HG03108 (cell line): ENCODE data around the gene KLK3.

Experiments used
- ATAC-seq: cut with Tn5 transposase; IDR thresholded peaks from one replicate; pipeline ENCODE4 v1.9.1; 2021; ENCODE audit warnings: moderate library complexity; ENCODE audit not compliant: unreplicated experiment

KLK3 gene

DNA sequence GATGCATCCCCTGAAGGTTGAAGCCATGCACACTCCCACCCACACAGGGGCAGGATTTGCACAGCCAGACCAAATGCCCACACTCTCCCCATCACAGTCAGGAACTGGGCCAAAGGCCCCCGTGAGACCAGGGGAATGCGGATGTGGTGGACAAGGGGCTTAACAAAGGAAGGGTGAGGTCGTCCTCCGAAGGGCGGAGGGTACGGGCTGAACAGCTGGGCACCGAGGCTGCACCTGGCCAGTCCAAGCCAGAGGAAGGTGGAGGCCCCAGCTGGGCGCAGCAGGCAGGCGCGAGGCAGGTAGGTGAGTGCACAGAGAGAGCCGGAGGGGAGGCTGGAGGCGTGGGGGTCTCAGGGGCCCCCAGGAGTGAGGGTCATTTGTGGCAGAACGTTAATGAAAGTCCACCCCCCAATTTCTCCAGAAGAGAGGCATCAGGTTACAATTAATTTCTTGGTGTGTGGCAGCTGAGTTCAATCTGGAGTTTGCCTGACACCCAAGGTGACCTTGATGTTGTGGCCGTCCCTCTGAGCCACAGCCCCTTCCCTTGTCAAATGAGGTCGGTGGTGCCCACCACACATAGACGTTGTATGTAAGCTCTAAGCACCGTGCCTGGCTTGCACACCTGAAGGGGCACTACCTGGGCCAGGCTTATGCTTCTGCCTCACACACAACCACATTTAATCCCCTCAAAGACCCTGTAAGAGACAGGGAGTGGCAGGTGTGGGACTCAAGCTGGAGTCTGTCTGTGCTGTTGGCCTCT lies 24.3 kb upstream of the KLK3 start:
- ATAC-seq = no peak

DNA sequence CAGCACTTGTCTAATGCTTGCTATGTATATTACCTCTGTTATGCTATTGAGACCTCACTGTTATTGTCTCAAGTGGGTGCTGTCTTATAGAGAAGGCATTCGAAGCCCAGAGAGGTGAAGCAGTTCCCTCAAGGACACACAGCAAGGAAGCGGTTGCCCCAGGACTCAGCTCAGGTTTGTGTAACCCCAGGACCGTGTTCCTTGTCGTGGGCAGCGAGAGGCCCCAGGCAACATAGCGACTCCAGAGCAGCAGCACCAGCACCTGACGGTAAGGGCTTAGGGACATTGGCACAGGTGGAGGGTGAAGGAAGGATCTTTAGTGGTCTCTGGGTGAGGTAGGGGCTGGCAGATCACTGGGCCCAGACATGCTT lies 23.7 kb upstream of the KLK3 start:
- no peak for ATAC-seq

- ATAC-seq = no peak
Observed at GRCh38 chr19:50832666-50833065, 22.0 kb upstream of the KLK3 start.

DNA sequence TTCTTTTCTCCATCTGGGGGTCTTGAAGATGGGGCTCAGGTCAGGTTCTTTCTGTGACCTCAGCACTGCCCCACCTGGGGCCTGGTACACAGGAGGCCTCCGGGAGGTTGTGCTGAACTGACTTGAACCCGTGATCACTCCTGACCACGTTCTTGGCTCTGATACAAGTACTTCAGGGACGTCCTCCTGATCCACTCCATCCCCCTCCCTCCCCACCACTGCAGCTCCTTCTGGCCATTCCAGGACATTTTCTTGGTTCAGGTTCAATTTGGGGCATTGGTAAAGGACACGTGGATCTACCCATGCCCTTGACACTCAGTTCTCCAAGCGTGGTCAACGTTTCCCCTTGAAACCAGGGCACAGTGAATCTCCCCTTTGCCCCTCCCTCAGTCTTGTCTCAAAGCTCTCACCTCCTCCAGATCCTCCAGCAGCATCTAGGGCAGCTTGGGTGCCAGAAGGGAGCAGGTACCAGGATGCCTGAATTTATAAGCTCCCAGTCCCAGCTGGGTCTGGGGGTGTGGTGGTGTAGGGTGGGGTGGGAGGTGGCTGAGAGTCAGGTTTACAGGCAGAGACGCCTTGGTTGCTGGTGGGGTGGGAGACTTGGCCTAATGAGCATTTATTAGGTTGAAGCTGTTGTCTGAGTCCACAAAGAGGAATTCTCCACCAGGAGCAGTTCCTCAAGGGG lies 21.5 kb upstream of the KLK3 start, which contains the start of gene KLK15:
Gene KLK15, minus strand, starts transcription at position 458 of the 685 bp plus-strand sequence. CDS start 2,082 bp downstream, outside the sequence.
- ATAC-seq = no peak

- ATAC-seq = no peak
Observed at GRCh38 chr19:50833802-50834167, 20.9 kb upstream of the KLK3 start.

DNA sequence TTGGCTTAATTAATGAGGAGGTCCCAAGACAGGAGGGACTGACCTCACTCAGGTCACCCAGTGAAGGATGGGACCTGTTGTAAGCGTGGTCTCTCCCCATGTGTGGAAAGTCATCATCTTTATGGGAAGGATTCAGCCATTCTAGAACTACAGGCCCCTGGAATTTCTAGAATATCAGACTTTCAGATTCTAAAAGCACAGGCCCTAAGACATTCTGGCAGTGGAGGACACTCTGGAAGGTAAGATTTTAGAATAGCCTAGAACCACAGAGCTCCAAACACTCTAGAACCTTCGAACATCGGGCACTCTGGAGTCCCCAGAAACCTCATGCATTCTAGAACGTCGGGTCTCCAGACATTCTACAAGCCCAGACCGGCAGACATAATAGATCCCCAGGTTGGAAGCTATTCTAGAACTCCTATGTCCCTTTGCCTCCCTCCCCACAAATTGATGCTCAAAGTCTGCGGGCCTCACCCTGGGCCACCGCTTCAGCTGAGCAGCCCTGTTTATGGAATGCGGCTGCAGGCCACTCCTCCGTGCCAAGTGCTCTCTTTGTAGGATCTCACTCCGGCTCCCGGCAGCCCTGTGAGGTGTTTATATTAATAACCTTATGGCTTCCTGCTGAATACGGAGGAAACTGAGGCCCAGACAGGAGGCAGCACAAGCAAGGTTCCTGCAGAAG lies 19.5 kb upstream of the KLK3 start:
- ATAC-seq = no peak

DNA sequence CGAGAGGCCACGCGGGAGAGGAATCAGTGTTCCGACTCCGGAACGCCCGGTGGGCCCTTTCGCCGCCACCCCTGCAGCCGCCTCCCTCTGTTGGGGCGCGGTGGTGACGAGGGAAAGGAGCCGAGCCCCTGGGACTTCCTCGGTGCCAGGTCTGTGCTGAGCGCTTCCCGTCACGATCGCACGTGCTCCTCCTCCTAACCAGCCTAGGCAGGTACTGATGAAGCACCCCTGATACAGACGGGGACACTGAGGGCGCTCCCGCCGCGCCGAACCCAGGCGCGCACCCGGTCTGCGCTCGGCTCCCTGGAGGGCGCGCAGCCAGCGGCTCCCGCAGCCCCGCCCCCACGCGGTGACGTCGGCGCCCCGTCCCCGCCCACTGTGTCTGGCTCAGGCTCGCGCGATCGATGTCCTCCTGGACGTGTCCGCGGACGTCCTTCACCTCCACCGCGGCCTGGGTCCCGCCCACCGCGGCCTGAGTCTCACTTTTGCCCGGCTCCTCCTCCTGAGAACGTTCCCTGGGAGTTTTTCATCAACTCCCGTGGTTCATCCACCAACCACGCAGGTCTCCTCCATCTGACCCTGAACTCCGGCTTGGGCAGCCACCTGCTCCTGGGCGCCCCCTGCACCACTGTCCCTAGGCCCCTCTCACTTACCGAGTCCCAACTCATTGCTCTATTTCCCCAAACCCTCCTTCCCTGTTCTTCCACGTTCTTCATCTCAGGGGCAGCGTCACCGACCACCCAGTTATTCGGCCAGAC lies 18.8 kb upstream of the KLK3 start:
- ATAC-seq = peak; percentile 72

DNA sequence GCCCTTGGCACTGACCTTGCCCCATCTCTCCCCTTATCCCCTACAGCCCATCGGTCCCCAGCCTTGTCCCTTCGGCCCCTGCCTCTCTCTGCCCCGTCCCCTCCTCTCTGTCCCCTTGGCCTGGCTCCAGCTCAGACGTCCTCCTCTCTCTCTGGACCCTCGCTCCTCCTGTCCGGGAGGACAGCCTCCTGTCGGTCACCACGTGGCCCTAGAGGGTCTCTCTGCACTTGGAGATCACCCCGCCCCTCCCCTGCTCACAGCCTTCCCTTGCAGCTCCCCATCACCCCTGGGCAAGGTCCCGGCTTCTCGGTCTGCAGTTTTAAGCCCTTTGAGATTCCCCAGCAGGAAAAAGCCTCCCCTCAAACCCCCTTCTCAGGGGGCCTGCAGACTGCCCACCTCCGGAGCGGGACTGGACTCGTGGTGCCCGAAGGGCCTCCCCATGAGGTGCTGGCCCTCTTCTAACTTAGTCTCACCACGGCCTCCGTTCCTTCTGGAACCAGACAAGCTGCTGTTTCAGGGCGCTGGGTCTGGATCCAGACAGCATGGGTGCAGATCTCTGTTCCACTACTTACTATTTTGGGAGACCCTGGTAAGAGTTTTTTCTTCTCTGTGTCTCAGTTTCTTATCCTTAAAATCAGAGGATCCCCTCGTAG lies 18.0 kb upstream of the KLK3 start:
- no peak for ATAC-seq

DNA sequence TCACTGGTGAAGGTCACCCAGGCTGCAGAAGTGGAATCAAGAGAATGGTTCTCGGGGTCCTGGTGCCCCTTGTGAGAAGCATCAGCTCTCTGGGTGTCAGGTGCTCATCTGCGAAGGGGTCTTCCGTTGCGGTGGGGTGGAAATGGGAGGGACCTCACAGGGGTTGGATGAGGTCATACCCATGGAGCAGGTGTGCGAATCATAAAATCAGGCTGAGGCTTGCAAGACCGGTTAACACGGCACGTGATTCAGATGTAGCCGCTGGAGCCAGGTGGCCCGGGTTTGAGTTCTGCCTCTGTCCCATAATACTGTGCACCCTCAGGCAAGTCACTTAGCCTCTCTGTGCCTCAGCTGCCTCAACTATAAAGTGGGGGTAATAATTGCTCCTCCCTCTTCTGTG lies 17.4 kb upstream of the KLK3 start:
- no peak for ATAC-seq

GRCh38 chr19:50838239-50838638 lies 16.5 kb upstream of the KLK3 start:
- no peak for ATAC-seq

- no peak for ATAC-seq
Observed at GRCh38 chr19:50839712-50840655, 14.7 kb upstream of the KLK3 start.

- no peak for ATAC-seq
Observed at GRCh38 chr19:50842130-50842529, 12.6 kb upstream of the KLK3 start.

DNA sequence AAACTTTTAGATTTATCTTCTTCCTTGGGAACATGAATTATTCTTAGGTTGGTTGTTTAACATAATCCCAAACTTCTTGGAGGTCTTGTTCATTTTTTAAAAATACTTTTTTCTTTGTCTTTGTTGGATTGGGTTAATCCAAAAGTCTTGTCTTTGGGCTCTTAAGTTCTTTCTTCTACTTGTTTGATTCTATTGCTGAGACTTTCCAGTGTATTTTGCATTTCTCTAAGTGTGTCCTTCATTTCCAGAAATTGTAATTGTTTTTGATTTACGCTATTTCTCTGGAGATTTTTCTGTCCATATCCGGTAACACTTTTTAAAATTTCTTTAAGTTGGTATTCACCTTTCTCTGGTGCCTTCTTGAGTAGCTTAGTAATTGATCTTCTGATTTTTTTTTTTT lies 11.5 kb upstream of the KLK3 start:
- no peak for ATAC-seq

GRCh38 chr19:50843701-50844221 lies 11.0 kb upstream of the KLK3 start:
- ATAC-seq = no peak

DNA sequence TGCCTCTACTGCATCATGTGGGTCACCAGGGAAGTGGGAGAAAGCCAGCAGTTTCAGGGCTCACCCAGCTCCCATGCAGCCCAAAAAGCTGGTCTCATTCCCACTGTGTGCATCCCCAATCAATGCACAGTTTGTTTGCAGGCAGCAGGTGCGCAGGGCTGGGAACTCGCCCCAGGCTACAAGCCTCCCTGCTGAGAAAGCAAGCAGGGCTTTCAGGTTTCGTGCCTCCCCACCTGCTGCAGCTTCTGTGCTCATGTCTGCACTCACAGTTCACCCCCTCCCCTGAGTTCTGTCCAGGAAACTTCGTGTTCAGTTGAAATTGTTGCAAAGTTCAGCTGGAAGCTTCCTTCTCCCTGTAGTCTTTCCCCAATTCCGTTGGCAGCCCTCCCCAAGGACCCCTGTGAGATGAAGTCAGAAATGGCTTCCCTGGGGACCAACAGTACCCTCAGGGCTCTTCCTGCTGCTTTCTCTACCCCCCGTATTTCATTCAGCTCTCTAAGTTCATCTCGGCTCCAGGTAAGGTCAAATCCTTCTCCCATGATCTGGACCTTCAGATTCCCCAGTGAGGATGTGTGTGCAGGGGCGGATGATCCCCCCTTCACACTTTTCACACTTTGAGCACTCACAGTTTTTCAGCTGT lies 10.3 kb upstream of the KLK3 start:
- ATAC-seq = no peak

DNA sequence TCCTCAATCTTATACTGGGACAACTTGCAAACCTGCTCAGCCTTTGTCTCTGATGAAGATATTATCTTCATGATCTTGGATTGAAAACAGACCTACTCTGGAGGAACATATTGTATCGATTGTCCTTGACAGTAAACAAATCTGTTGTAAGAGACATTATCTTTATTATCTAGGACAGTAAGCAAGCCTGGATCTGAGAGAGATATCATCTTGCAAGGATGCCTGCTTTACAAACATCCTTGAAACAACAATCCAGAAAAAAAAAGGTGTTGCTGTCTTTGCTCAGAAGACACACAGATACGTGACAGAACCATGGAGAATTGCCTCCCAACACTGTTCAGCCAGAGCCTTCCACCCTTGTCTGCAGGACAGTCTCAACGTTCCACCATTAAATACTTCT lies 4.0 kb upstream of the KLK3 start:
- no peak for ATAC-seq

DNA sequence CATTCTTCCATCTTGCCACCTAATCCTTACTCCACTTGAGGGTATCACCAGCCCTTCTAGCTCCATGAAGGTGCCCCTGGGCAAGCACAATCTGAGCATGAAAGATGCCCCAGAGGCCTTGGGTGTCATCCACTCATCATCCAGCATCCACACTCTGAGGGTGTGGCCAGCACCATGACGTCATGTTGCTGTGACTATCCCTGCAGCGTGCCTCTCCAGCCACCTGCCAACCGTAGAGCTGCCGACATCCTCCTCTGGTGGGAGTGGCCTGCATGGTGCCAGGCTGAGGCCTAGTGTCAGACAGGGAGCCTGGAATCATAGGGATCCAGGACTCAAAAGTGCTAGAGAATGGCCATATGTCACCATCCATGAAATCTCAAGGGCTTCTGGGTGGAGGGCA lies 3.1 kb upstream of the KLK3 start:
- no peak for ATAC-seq

DNA sequence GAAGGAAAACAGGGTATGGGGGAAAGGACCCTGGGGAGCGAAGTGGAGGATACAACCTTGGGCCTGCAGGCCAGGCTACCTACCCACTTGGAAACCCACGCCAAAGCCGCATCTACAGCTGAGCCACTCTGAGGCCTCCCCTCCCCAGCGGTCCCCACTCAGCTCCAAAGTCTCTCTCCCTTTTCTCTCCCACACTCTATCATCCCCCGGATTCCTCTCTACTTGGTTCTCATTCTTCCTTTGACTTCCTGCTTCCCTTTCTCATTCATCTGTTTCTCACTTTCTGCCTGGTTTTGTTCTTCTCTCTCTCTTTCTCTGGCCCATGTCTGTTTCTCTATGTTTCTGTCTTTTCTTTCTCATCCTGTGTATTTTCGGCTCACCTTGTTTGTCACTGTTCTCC lies 2.7 kb downstream of the KLK3 start:
- ATAC-seq = no peak

GRCh38 chr19:50858886-50859285 lies 4.2 kb downstream of the KLK3 start:
- ATAC-seq = no peak
